Heart left ventricle (tissue), 16 donors: ENCODE data around the gene PCDHGB7. TPM values are rescaled to one million over a fixed set of nuclear protein-coding genes. Genes with fewer than 3 reads are reported as not detected.
"Not testable (repeated sequence)": the region's sequence is repeated elsewhere in the genome, so short reads cannot be mapped to it uniquely, and the experiment has no call there.

Experiments
- ATAC-seq, 4 donors: fragments of 200-7000 bp; cut with Tn5 transposase; one replicate each; pipeline ENCODE4 v1.9.1; 2020 to 2022; ENCODE audit warnings: moderate library complexity in 4 of 4, mild to moderate bottlenecking in 3 of 4, moderate number of reproducible peaks in 1 of 4
- DNase-seq, 5 donors: peaks; one replicate each; pipeline ENCODE4 v3.0.0-alpha.2; 2020
- H3K27ac ChIP-seq, 12 donors: fragments of 200-600 bp; sonication (generic) in 4 of 12; one replicate each; pipeline versions ENCODE4 v1.5.0 to v1.8.0; 2016 to 2022; ENCODE audit warnings: mild to moderate bottlenecking in 2 of 12
- H3K27me3 ChIP-seq, 9 donors: fragments of 200-600 bp; sonication (generic) in 2 of 9; one replicate each; pipeline versions ENCODE4 v1.5.1 to v1.8.0; 2016 to 2022; ENCODE audit warnings: mild to moderate bottlenecking in 3 of 9
- H3K36me3 ChIP-seq, 9 donors: fragments of 200-600 bp; sonication (generic) in 2 of 9; one replicate each; pipeline versions ENCODE4 v1.5.0 to v1.8.0; 2018 to 2022; ENCODE audit warnings: mild to moderate bottlenecking in 2 of 9
- H3K4me1 ChIP-seq, 12 donors: fragments of 200-600 bp; sonication (generic) in 4 of 12; one replicate each; pipeline versions ENCODE4 v1.5.0 to v1.8.0; 2016 to 2022; ENCODE audit warnings: mild to moderate bottlenecking in 3 of 12
- H3K4me3 ChIP-seq, 12 donors: fragments of 200-600 bp; sonication (generic) in 4 of 12; one replicate each; pipeline versions ENCODE4 v1.5.0 to v1.8.0; 2017 to 2022; ENCODE audit warnings: mild to moderate bottlenecking in 9 of 12, moderate library complexity in 4 of 12
- H3K9me3 ChIP-seq, 12 donors: fragments of 200-600 bp; sonication (generic) in 4 of 12; one replicate each; pipeline versions ENCODE4 v1.5.0 to v1.8.0; 2016 to 2022; ENCODE audit warnings: mild to moderate bottlenecking in 1 of 12
- CTCF ChIP-seq, 12 donors: fragments of 200-600 bp; sonication (generic) in 4 of 12; IDR thresholded peaks; one replicate each; pipeline versions ENCODE4 v1.5.0 to v1.8.0; 2018 to 2022; ENCODE audit warnings: antibody characterized with exemption in 12 of 12, mild to moderate bottlenecking in 5 of 12
- POLR2A ChIP-seq, 2 donors: fragments of 450-650 bp; IDR thresholded peaks; one replicate each; pipeline ENCODE4 v1.6.1; 2017; ENCODE audit warnings: antibody characterized with exemption in 2 of 2, mild to moderate bottlenecking in 2 of 2, moderate library complexity in 2 of 2
- WGBS, 4 donors: extraction: QIAGEN DNeasy Blood & Tissue Kit in 2 of 4; methylation state at CpG; one replicate each; pipeline versions ENCODE4 v1.1.5 to v1.1.7; 2013 to 2018; 5-methylcytosine and 5-hydroxymethylcytosine counted together
- intact Hi-C, 10 donors: fragments of 100-400 bp; cut with DNase I; formaldehyde crosslinking; loops; one replicate each; pipeline versions ENCODE4 v1.11.1 to v1.14.2; 2022
- polyA plus RNA-seq, 2 donors: library from polyadenylated mRNA; stranded (reverse); fragments of 200-250 nt; gene quantifications; one replicate each; pipeline ENCODE4 v1.2.3, GENCODE V29; 2013
- total RNA-seq, 9 donors: library from RNA; depleted of rRNA in 2 of 9; stranded (reverse); fragments of >200 nt in 2 of 9; fragmentation: NEBNext Ultra II Directional in 3 of 9; extraction: Animal tissue kit (Norgen Biotek cat#: 25700) in 3 of 9; gene quantifications; one replicate each; pipeline versions ENCODE4 v1.1.0 to v1.2.4, GENCODE V29; 2016 to 2023
- donor health status: ischemic (EF 13 %, LVEDD 7.1; RV severe dilation, severe dysfunction).
- donor health status: healthy with polysubstance abuse.
- donor health status: DM: no; HTN: yes; CAD: no.
- donor health status: DM: no; HTN: no; CAD: no.
- donor health status: ischemic (EF 25% LVEDD 6.9; RV normal size, moderate dysfunction).
- donor health status: ischemic (EF 25% LVEDD 5.7; RV mildly dilated, moderate dysfunction).
- donor health status: healthy.
- donor health status: DM: yes; HTN: yes; CAD: no.
- donor health status: ischemic (EF 35%, LVEDD 5.7; RV mildly dilated, moderate dysfunction).
- donor health status: nonischemic (EF 11% LVEDD 7.7; RV severe dilation, severe dysfunction).
- donor health status: DM: yes; HTN: yes; CAD: no.
- donor health status: PGD.
- donor health status: ischemic (EF 29% LVEDD 5.4; RV normal size, mild dysfunction).
- donor health status: nonischemic (EF 23%, LVEDD 6.1; RV moderate dilation, normal function).

The PCDHGB7 gene
- total and polyA plus RNA-seq, 11 donors: 3.3 to 15.0 (median 9.2) TPM

- peak in 1 of 5 donors; percentile 54 for DNase-seq
- H3K36me3 ChIP-seq: peaks cover 0 to 22% (median 0%) of the 10 kb centered on the region in 9 donors
- intact Hi-C loops, H3K27ac ChIP-seq, H3K4me1 ChIP-seq: not testable (repeated sequence)
- WGBS, 4 donors: 13 to 20% (median 18%) methylated on average over 19 to 23 of the region's 40 CpGs
- H3K4me3 ChIP-seq: peak within 1 kb of the TSS in 9 of 12 donors; percentile 30 to 48 (median 40)
- H3K27me3 ChIP-seq: peaks cover 0 to 42% (median 0%) of the 10 kb centered on the region in 9 donors
- peaks cover 0 to 96% (median 63%) of the 10 kb centered on the region in 12 donors for H3K9me3 ChIP-seq
- TF ChIP-seq CTCF (IDR thresholded peaks at IDR 0.05): peak; percentile 21 to 64 (median 54)
- peak; percentile 83 to 94 (median 88) for ATAC-seq
Observed at GRCh38 chr5:141387557-141388311, 29.7 kb upstream of the PCDHGB7 start, which contains the start of gene PCDHGB4. PCDHGB4 (plus strand) TSS chr5:141387698; CDS start chr5:141387885, 187 bp downstream.

GRCh38 chr5:141388661-141389060, 28.8 kb upstream of the PCDHGB7 start:
- Histone ChIP-seq H3K4me3 (no peak overlapping the region), H3K9me3 (peaks cover 0 to 96% (median 65%) of the 10 kb centered on the region in 12 donors)

GRCh38 chr5:141389153-141390042, 28.1 kb upstream of the PCDHGB7 start:
- Histone ChIP-seq H3K4me3 (no peak overlapping the region), H3K27me3 (peaks cover 0 to 33% (median 0%) of the 10 kb centered on the region in 9 donors), H3K9me3 (peaks cover 0 to 96% (median 65%) of the 10 kb centered on the region in 12 donors), H3K4me1 (peaks cover 0 to 8% (median 0%) of the 10 kb centered on the region in 12 donors), H3K36me3 (peaks cover 0 to 23% (median 0%) of the 10 kb centered on the region in 9 donors), H3K27ac (no peak overlapping the region)
- intact Hi-C loops: no loop called here
- no peak for ATAC-seq
- 40 to 52% (median 46%) methylated on average over 62 to 77 of the region's 77 CpGs for WGBS, 4 donors
- no peak for TF ChIP-seq POLR2A (IDR thresholded peaks at IDR 0.05)
- TF ChIP-seq CTCF (IDR thresholded peaks at IDR 0.05): no peak
- no peak for DNase-seq

More at GRCh38 chr5:141388661-141389060, 28.8 kb upstream of the PCDHGB7 start:
- TF ChIP-seq CTCF (IDR thresholded peaks at IDR 0.05) (no peak), POLR2A (IDR thresholded peaks at IDR 0.05) (no peak)
- H3K4me1 ChIP-seq: peaks cover 0 to 8% (median 0%) of the 10 kb centered on the region in 12 donors
- no peak for ATAC-seq
- peaks cover 0 to 35% (median 0%) of the 10 kb centered on the region in 9 donors for H3K27me3 ChIP-seq
- H3K36me3 ChIP-seq: peaks cover 0 to 23% (median 0%) of the 10 kb centered on the region in 9 donors
- 54 to 64% (median 61%) methylated on average over 10 of the region's 10 CpGs for WGBS, 4 donors
- no peak for DNase-seq
- H3K27ac ChIP-seq: no peak overlapping the region
- intact Hi-C loops: no loop called here
